IgD-negative memory B cell (primary cell): Measurements from ENCODE around the gene WDR12. TPM values are rescaled to one million over a fixed set of nuclear protein-coding genes. Genes with fewer than 3 reads are reported as not detected.
A peak's percentile ranks its signal among the peaks of the same experiment; 100 is the strongest.
"Not testable (repeated sequence)": the region's sequence is repeated elsewhere in the genome, so short reads cannot be mapped to it uniquely, and the experiment has no call there.

ENCODE experiments used
- H3K27ac Mint-ChIP-seq, 3 donors: one replicate each; pipeline ENCODE4 v1.8.0; 2020 to 2022; ENCODE audit warnings: mild to moderate bottlenecking in 3 of 3, mixed read lengths in 3 of 3, moderate library complexity in 1 of 3
- H3K27me3 Mint-ChIP-seq: one replicate; pipeline ENCODE4 v1.8.0; 2021; ENCODE audit warnings: mixed read lengths
- H3K36me3 Mint-ChIP-seq: one replicate; pipeline ENCODE4 v1.8.0; 2020; ENCODE audit warnings: mild to moderate bottlenecking, mixed read lengths
- H3K4me1 Mint-ChIP-seq, 3 donors: one replicate each; pipeline ENCODE4 v1.8.0; 2020 to 2022; ENCODE audit warnings: mixed read lengths in 3 of 3, mild to moderate bottlenecking in 1 of 3
- H3K4me3 Mint-ChIP-seq, 4 donors: one replicate each; pipeline ENCODE4 v1.8.0; 2020 to 2022; ENCODE audit warnings: mild to moderate bottlenecking in 4 of 4, mixed read lengths in 4 of 4, moderate library complexity in 3 of 4
- H3K9me3 Mint-ChIP-seq, 3 donors: one replicate each; pipeline ENCODE4 v1.8.0; 2020 to 2021; ENCODE audit warnings: mixed read lengths in 3 of 3, mild to moderate bottlenecking in 1 of 3
- polyA plus RNA-seq: library from polyadenylated mRNA; unstranded; fragments of 300-500 nt; fragmentation: Illumina TruSeq; gene quantifications from one replicate; pipeline ENCODE4 v1.2.3, GENCODE V29; 2021

Gene WDR12
- polyA plus RNA-seq, 1 donor from 2014 or later = 16.6 TPM

DNA sequence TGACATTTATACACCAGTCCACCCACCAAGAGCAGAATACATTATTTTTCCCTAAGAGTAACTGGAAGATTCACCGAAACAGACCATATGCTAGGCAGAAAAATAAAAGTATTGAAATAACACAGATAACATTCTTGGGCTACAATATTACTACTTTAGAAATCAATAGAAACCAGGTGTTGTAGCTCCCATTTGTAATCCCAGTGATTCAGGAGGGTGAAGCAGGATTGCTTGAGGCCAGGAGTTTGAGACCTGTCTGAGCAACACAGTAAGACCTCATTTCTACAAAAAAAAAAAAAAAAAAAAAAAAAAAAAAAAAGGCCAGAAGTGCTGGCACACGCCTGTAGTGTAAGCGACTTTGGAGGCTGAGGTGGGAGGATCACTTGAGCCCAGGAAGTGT is 49.5 kb downstream of the WDR12 start:
- Mint-ChIP-seq H3K9me3 (no peaks in the 10 kb centered on the region), H3K36me3 (no peaks in the 10 kb centered on the region), H3K27ac (no peak overlapping the region), H3K4me1 (no peaks in the 10 kb centered on the region), H3K4me3 (no peak overlapping the region), H3K27me3 (no peaks in the 10 kb centered on the region)

DNA sequence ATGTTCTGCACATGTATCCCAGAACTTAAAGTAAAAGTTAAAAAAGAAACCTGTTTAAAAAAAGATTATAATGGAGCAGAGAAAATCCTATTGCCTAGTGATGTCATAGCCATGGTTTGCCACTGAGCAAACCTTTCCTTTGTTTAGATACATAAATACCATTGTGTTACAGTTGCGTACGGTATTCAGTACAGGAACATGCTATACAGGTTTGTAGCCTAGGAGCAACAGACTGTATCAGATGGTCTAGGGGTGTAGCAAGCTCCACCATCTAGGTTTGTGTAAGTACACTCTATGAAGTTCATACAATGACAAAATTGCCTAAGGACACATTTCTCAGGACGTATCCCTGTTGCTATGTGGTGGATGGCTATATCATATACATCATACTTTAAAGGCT is 52.9 kb downstream of the WDR12 start:
- H3K4me1 Mint-ChIP-seq = no peaks in the 10 kb centered on the region
- no peaks in the 10 kb centered on the region for H3K27me3 Mint-ChIP-seq
- H3K36me3 Mint-ChIP-seq = peaks cover 2% of the 10 kb centered on the region
- no peak overlapping the region for H3K4me3 Mint-ChIP-seq
- no peak overlapping the region for H3K27ac Mint-ChIP-seq
- H3K9me3 Mint-ChIP-seq = no peaks in the 10 kb centered on the region

DNA sequence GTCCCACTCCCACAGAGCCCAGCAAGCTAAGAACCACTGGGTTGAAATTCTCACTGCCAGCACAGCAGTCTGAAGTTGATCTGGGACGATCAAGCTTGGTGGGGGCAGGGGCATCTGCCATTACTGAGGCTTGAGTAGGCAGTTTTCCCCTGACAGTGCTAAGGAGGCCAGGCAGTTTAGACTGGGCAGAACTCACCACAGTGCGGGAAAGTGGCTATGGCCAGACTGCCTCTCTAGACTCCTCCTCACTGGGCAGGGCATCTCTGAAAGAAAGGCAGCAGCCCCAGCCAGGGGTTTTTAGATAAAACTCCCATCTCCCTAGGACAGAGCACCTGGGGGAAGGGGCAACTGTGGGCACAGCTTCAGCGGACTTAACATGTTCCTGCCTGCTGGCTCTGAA is 62.1 kb downstream of the WDR12 start:
- Mint-ChIP-seq H3K4me3 (peak overlapping the region in 1 of 4 donors; percentile 34), H3K4me1 (peaks cover 10 to 14% (median 11%) of the 10 kb centered on the region in 3 donors), H3K27ac (peak overlapping the region in 1 of 3 donors; percentile 18)
- not testable (repeated sequence) for H3K27me3 Mint-ChIP-seq, H3K9me3 Mint-ChIP-seq, H3K36me3 Mint-ChIP-seq

DNA sequence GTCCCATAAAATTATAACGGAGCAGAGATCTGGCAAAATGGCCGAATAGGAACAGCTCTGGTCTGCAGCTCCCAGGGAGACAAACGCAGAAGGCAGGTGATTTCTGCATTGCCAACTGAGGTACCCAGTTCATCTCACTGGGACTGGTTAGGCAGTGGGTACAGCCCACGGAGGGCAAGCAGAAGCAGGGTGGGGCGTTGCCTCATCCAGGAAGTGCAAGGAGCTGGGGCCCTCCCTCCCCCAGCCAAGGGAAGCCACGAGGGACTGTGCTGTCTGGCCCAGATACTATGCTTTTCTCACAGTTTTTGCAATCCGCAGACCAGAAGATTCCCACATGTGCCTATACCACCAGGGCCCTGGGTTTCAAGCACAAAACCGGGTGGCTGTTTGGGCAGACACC is 62.7 kb downstream of the WDR12 start:
- peaks cover 10 to 14% (median 11%) of the 10 kb centered on the region in 3 donors for H3K4me1 Mint-ChIP-seq
- no peaks in the 10 kb centered on the region for H3K36me3 Mint-ChIP-seq
- H3K9me3 Mint-ChIP-seq = no peaks in the 10 kb centered on the region
- H3K27ac Mint-ChIP-seq = peak overlapping the region in 2 of 3 donors; percentile 18 to 67
- peak overlapping the region in 2 of 4 donors; percentile 34 to 83 for H3K4me3 Mint-ChIP-seq
- no peaks in the 10 kb centered on the region for H3K27me3 Mint-ChIP-seq

DNA sequence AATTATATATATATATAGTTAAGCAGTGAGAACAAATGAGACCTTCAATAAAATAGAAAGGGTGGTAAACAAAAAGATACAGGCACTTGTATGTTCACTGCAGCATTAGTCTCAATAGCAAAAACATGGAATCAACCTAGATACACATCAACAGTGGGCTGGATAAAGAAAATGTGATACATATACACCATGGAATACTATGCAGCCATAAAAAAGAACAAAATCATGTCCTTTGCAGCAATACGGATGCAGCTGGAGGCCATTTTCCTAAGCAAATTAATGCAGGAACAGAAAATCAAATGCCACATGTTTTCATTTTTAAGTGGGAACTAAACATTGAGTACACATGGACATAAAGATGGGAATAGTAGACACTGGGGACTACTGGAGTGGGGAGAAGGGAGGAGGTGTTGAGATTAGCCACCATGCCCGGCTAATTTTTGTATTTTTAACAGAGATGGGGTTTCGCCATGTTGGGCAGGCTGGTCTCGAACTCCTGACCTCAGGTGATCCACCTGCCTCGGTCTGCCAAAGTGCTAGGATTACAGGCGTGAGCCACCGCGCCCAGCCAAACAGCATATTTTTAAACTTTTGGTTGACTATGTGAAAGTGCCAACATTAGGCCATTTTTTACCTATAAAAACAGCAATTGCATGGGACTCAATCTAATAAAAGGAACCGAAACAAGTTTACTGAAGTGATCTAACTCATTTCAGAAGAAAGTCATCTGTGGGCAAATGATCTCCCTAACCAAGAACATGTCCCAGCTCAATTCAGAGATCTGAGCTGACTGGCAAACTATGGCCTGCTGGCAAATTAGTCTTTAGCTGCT is 63.6 kb downstream of the WDR12 start:
- Mint-ChIP-seq H3K27me3 (no peaks in the 10 kb centered on the region), H3K36me3 (no peaks in the 10 kb centered on the region), H3K9me3 (peaks cover 0 to 3% (median 2%) of the 10 kb centered on the region in 3 donors), H3K27ac (peak overlapping the region in 2 of 3 donors; percentile 18 to 67), H3K4me3 (peak overlapping the region in 2 of 4 donors; percentile 83), H3K4me1 (peaks cover 10 to 14% (median 11%) of the 10 kb centered on the region in 3 donors)

DNA sequence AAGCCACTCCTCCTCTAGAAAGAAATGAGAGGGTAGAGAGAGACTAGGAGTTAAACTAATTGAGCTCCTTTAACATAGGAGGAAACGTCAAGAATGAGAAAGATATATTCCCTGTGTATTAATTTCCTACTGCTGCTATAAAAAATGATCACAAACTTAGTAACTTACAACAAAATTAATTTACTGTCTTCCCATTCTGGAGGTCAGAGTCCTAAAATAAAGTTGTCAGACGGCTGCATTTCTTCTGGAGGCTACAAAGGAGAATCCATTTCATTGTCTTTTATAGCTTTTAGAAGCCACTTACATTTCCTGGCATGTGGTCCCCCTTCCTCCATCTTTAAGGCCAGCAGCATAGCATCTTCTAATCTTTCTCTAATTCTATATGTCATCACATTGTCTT is 66.8 kb downstream of the WDR12 start:
- Mint-ChIP-seq H3K27ac (peak overlapping the region in 1 of 3 donors; percentile 51), H3K4me1 (peaks cover 9 to 14% (median 10%) of the 10 kb centered on the region in 3 donors), H3K36me3 (peaks cover 2% of the 10 kb centered on the region), H3K4me3 (no peak overlapping the region), H3K9me3 (peaks cover 4 to 10% (median 5%) of the 10 kb centered on the region in 3 donors), H3K27me3 (no peaks in the 10 kb centered on the region)

DNA sequence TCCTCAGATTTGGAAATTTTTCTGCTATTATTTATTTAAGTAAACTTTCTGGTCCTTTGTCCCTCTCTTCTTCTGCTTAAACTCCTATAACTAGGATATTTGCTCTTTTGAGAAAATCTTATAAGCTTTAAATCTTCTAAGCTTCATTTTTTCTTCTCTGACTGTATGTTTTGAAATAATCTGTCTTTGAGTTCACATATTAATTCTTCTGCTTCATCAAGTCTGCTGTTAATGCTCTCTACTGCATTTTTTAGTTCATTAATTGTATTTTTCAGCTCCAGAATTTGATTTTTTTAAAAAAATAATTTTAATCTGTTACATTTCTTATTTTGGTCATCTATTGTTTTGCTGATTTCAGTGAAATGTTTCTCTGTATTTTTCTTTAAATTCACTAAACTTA is 68.8 kb downstream of the WDR12 start:
- peaks cover 0 to 1% (median 0%) of the 10 kb centered on the region in 3 donors for H3K4me1 Mint-ChIP-seq
- H3K4me3 Mint-ChIP-seq = no peak overlapping the region

DNA sequence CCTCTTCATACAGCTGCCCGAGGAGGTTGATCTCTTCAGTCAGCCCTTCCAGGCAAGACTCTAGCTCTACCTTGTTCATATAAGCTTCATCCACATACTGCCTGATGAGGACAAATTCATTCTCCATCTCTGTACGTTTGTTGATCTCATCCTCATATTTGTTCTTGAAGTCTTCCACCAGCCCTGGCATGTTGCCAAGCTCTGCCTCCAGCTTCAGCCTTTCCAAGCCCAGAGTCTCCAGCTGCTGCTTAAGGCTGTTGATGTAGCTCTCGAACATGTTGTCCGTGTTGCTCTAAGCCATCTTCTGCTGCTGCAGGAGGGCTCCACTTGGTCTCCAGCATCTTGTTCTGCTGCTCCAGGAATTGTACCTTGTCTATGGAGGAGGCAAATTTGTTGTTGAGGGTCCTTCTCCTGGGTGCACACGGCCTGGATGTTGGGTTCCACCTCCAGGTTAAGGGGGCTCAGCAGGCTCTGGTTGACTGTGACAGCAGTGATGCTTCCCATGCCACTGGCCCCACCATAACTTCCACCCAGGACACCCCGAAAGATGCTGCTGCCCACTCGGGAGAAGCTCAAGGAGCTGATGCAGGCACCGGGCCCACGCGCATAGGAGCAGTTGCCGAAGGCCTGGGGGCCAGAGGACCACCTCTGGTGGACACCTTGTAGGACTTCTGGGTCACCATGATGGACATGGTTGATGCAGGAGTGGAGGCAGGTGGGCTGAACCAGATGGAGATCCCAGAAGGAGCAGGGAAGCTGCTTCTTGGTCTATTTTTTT is 70.2 kb downstream of the WDR12 start:
- H3K4me1 Mint-ChIP-seq = no peaks in the 10 kb centered on the region
- H3K27ac Mint-ChIP-seq = no peak overlapping the region
- peaks cover 2% of the 10 kb centered on the region for H3K36me3 Mint-ChIP-seq
- peak overlapping the region in 1 of 4 donors; percentile 12 for H3K4me3 Mint-ChIP-seq
- no peaks in the 10 kb centered on the region for H3K27me3 Mint-ChIP-seq
- peaks cover 4 to 10% (median 5%) of the 10 kb centered on the region in 3 donors for H3K9me3 Mint-ChIP-seq

More for the DNA sequence above, 68.8 kb downstream of the WDR12 start:
- Mint-ChIP-seq H3K36me3 (peaks cover 2% of the 10 kb centered on the region), H3K27ac (no peak overlapping the region), H3K27me3 (no peaks in the 10 kb centered on the region), H3K9me3 (peaks cover 4 to 10% (median 5%) of the 10 kb centered on the region in 3 donors)

DNA sequence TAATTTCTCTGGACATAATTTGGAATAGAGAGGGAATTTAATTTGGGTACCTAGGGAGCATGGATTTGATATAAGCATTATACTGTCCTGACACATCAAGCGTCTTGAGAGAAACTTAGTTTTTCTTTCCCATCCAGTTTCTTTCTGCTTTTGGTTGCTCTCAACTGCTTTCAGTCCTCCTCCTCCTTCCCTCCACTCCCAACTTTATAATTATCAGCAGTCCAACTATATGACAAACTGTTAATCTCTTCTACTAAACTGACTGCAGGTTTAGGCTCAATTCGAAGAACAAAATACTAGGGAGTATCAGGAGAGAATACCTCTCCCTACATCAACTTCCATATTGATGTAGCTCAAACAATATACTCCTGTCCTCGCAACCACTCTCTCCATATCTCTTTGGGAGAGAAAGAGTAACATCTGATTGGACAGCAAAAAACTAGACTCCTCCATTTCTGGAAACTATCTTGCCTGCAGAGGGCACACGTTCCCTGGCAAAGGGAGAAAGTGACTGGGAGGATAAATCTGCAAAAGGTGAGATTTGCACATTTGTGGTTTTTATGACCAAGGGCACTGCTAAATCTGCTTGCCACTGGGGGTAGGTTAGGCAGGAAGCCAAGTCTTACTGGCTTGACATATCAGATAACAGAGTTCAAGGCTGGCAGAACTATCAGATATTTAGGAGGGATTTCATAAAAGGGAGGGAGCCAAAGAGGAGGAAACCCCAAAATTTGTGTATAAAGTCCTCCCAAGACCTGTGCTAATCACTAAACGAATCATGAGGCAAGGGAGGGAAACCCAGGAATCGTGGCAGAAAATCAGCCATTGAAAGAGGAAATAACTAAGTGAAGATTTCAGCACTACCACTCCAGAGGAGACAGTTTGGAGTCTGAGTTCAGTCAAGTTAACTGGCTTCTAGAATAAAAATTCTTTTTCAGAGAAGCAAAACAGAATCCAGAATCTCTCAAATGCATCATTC is 79.9 kb downstream of the WDR12 start:
- Mint-ChIP-seq H3K4me3 (peak overlapping the region in 1 of 4 donors; percentile 72), H3K36me3 (peaks cover 5% of the 10 kb centered on the region), H3K27me3 (no peaks in the 10 kb centered on the region), H3K9me3 (no peaks in the 10 kb centered on the region), H3K4me1 (peaks cover 6 to 9% (median 8%) of the 10 kb centered on the region in 3 donors), H3K27ac (peak overlapping the region; percentile 18 to 27 (median 25))

DNA sequence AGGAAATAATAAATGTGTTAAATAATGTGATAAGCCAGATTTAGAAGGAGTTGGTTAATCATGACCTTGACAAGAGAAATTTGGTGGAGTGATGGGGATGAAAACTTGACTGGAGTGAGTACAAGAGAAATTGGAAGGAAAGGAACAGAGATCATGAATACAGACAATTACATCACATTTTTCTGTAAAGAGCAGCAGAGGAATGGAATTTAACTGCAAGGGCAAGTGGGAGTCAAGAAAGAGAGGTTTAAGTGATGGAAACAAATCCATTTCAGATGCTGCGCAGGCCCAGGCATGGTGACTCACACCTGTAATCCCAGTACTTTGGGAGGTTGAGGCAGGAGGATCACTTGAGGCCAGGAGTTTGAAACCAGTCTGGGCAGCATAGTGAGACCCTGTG is 86.6 kb downstream of the WDR12 start:
- H3K27ac Mint-ChIP-seq = peak overlapping the region in 1 of 3 donors; percentile 15
- H3K36me3 Mint-ChIP-seq = peaks cover 7% of the 10 kb centered on the region
- H3K9me3 Mint-ChIP-seq = no peaks in the 10 kb centered on the region
- peaks cover 0 to 2% (median 2%) of the 10 kb centered on the region in 3 donors for H3K4me1 Mint-ChIP-seq
- H3K27me3 Mint-ChIP-seq = no peaks in the 10 kb centered on the region
- H3K4me3 Mint-ChIP-seq = no peak overlapping the region

Other genes starting within 250 kb of the WDR12 start
- 2.2 TPM for gene ICA1L, start 39.9 kb downstream of the WDR12 start, polyA plus RNA-seq
- gene CARF, start 602 bp upstream of the WDR12 start, polyA plus RNA-seq = 7.7 TPM
- gene NBEAL1, start 103.2 kb upstream of the WDR12 start, polyA plus RNA-seq = 4.9 TPM